Chondrocyte (in vitro differentiated cells): ENCODE measurements around the gene DGKA. TPM values are rescaled to one million over a fixed set of nuclear protein-coding genes. Genes with fewer than 3 reads are reported as not detected.
"Not testable (repeated sequence)": the region's sequence is repeated elsewhere in the genome, so short reads cannot be mapped to it uniquely, and the experiment has no call there.

ENCODE experiments used
- DNase-seq: peaks from one replicate; pipeline ENCODE4 v3.0.0; 2021; ENCODE audit warnings: mixed read lengths, low spot score
- H3K27ac Mint-ChIP-seq: one replicate; pipeline ENCODE4 v1.8.0; 2021; ENCODE audit warnings: mild to moderate bottlenecking, moderate library complexity, mixed read lengths; ENCODE audit not compliant: unreplicated experiment
- H3K27me3 Mint-ChIP-seq: 2 replicates; pipeline ENCODE4 v1.8.0; 2021; ENCODE audit warnings: low read depth, mixed read lengths
- H3K36me3 Mint-ChIP-seq: 2 replicates; pipeline ENCODE4 v1.8.0; 2021; ENCODE audit warnings: low read depth, mixed read lengths
- H3K4me1 Mint-ChIP-seq: 2 replicates; pipeline ENCODE4 v1.8.0; 2021; ENCODE audit warnings: low read depth, mild to moderate bottlenecking, mixed read lengths
- H3K4me3 Mint-ChIP-seq: one replicate; pipeline ENCODE4 v1.8.0; 2021; ENCODE audit warnings: mild to moderate bottlenecking, moderate library complexity, mixed read lengths; ENCODE audit not compliant: unreplicated experiment
- H3K9me3 Mint-ChIP-seq: 2 replicates; pipeline ENCODE4 v1.8.0; 2021; ENCODE audit warnings: low read depth, mixed read lengths
- total RNA-seq: library from RNA; stranded (reverse); gene quantifications from 3 replicates; pipeline ENCODE4 v1.2.1, GENCODE V29; 2021
- TF ChIP-seq, protein P1 (sequence below): fragments of 200-600 bp; sonication (generic); IDR thresholded peaks from 2 replicates; pipeline ENCODE4 v1.5.0; 2021; ENCODE audit warnings: antibody characterized with exemption, mild to moderate bottlenecking, moderate library complexity

Gene DGKA
- total RNA-seq, 1 donor from 2014 or later, result 66.4 TPM

DNA sequence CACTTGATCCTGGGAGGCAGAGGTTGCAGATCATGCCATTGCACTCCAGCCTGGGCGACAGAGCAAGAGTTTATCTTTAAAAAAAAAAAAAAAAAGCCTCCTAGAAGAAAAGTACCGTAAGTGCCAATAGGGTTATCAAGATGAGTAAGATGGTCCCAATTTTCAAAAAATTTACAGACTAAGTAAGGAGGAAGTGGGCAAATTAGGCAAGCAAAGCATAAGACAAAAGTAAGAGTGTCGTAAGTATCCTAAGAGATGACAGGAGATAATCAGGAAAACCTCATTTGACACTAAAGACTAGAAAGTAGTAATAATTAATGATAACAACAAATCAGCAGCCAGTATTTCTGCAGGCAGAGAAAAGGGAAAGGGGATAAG is 15.5 kb upstream of the DGKA start:
- no peaks in the 10 kb centered on the region for H3K27me3 Mint-ChIP-seq
- no peaks in the 10 kb centered on the region for H3K9me3 Mint-ChIP-seq
- peaks cover 11% of the 10 kb centered on the region for H3K4me1 Mint-ChIP-seq
- peaks cover 4% of the 10 kb centered on the region for H3K36me3 Mint-ChIP-seq
- DNase-seq, result no peak
- no peak overlapping the region for H3K27ac Mint-ChIP-seq
- TF ChIP-seq, protein P1, sequence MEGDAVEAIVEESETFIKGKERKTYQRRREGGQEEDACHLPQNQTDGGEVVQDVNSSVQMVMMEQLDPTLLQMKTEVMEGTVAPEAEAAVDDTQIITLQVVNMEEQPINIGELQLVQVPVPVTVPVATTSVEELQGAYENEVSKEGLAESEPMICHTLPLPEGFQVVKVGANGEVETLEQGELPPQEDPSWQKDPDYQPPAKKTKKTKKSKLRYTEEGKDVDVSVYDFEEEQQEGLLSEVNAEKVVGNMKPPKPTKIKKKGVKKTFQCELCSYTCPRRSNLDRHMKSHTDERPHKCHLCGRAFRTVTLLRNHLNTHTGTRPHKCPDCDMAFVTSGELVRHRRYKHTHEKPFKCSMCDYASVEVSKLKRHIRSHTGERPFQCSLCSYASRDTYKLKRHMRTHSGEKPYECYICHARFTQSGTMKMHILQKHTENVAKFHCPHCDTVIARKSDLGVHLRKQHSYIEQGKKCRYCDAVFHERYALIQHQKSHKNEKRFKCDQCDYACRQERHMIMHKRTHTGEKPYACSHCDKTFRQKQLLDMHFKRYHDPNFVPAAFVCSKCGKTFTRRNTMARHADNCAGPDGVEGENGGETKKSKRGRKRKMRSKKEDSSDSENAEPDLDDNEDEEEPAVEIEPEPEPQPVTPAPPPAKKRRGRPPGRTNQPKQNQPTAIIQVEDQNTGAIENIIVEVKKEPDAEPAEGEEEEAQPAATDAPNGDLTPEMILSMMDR, result no peak
- no peak overlapping the region for H3K4me3 Mint-ChIP-seq

DNA sequence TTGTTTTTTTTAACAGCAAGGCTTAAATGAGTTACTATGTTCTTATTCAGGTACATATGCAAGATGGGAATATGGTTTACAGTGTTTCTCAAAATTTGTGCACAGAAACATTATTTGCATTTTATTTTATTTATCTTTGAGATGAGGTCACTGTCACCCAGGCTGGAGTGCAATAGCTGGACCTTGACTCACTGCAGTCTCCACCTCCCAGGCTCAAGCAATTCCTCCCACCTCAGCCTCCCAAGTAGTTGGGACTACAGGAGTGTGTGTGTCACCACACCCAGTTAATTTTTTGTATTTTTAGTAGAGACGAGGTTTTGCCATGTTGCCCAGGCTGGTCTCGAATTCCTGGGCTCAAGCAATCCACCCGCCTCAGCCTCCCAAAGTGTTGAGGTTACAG is 11.9 kb upstream of the DGKA start:
- H3K27me3 Mint-ChIP-seq, H3K4me3 Mint-ChIP-seq, DNase-seq, H3K9me3 Mint-ChIP-seq, H3K36me3 Mint-ChIP-seq: not testable (repeated sequence)
- Mint-ChIP-seq H3K27ac (peak overlapping the region; percentile 54), H3K4me1 (peaks cover 15% of the 10 kb centered on the region)

DNA sequence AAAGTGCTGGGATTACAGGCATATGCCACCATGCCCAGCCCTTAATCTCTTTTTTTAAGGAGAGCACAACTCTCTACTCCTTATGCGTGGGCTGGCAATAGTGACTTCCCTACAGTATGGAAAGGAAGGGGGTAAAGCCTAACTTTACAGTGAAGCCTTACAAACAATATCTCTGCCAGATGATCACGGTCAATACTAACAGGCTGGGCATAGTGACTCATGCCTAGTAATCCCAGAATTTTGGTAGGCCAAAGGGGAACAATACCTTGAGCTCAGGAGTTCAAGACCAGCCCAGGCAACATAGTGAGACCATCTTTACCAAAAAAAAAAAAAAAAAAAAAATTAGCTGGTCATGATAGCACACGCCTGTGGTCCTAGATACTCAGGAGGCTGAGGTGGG is 8.8 kb upstream of the DGKA start:
- Mint-ChIP-seq H3K27ac (peak overlapping the region; percentile 27), H3K4me3 (no peak overlapping the region), H3K36me3 (peaks cover 4% of the 10 kb centered on the region), H3K27me3 (no peaks in the 10 kb centered on the region), H3K4me1 (peaks cover 28% of the 10 kb centered on the region), H3K9me3 (no peaks in the 10 kb centered on the region)
- TF ChIP-seq, protein P1, result no peak
- DNase-seq, result no peak

DNA sequence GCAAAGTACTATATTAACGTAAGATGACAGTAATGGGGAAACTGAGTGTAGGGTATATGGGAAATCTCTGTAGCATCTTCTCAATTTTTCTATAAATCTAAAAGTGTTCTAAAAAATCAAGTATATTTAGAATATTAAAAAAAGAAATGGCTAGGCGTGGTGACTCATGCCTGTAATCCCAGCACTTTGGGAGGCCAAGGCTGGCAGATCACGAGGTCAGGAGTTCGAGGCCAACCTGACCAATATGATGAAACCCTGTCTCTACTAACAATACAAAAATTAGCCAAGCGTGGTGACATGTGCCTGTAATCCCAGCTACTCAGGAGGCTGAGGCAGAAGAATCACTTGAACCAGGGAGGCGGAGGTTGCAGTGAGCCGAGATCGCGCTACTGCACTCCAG is 7.3 kb upstream of the DGKA start:
- H3K4me1 Mint-ChIP-seq, result peaks cover 33% of the 10 kb centered on the region
- H3K27ac Mint-ChIP-seq, H3K27me3 Mint-ChIP-seq, H3K4me3 Mint-ChIP-seq, H3K9me3 Mint-ChIP-seq, H3K36me3 Mint-ChIP-seq, DNase-seq: not testable (repeated sequence)

DNA sequence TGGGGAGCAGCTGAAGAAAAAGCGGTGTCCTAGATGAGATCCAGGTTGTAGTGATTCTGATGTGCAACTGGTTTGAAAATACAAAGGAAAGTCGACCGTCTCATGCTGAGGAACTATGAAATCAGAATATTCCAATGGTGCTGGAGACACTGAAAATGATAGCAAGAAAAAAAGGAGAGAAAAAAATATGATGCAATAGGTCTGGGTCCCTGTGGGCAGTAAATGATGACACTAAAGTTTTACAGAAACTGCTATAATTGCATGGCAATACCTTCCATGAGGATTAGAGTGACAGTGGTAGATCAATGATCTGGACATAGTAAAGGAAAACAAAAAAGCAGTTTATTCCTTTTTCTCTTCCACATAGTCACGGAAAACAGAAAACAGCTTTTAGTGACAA is 5.6 kb upstream of the DGKA start:
- H3K27me3 Mint-ChIP-seq, result no peaks in the 10 kb centered on the region
- TF ChIP-seq, protein P1, result no peak
- peaks cover 36% of the 10 kb centered on the region for H3K4me1 Mint-ChIP-seq
- peaks cover 4% of the 10 kb centered on the region for H3K36me3 Mint-ChIP-seq
- H3K4me3 Mint-ChIP-seq, result peak overlapping the region; percentile 90
- peak overlapping the region; percentile 45 for H3K27ac Mint-ChIP-seq
- no peaks in the 10 kb centered on the region for H3K9me3 Mint-ChIP-seq
- no peak for DNase-seq

DNA sequence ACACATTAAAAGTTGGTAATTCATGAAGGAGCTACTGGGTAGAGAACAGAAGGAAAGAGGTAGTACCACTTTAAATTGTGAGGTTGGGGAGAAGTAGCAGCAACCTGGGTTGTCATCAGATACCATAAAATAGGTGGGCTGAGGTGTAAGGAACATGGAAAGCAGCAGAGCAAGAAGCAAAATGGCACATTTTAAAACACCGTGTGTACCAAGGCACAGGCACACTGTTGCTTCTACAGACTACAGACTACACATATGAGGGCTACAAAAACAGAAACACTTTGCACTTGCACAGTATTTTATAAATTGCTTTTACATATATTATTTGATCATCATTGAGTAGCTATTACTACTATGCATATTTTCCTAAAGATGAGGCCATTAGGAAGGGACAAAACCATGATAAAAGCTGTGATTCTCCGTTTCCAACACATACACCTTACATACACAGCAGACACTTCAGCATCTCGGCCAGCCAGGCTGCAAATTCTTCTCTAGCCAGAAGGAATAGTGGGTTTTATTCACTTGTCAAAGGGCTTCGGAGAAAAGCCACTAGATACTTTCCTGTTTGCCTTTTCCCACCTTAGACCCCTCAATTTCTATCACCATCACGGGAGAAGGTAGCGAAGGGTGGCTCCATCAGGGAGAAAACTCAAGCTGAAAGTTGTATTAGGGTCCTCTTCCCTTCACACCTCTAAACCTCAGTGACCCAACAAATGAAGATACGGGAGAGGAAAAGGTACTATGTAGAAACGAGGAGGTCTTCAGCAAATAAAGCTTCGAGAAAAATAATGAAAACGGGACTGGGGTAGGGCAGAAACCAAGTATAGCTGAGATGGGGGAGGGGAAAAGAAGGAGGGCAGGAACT is 4.9 kb upstream of the DGKA start:
- peak overlapping the region; percentile 98 for H3K27ac Mint-ChIP-seq
- TF ChIP-seq, protein P1, result no peak
- peaks cover 4% of the 10 kb centered on the region for H3K36me3 Mint-ChIP-seq
- no peaks in the 10 kb centered on the region for H3K9me3 Mint-ChIP-seq
- no peak for DNase-seq
- no peaks in the 10 kb centered on the region for H3K27me3 Mint-ChIP-seq
- H3K4me1 Mint-ChIP-seq, result peaks cover 41% of the 10 kb centered on the region
- peak overlapping the region; percentile 90 for H3K4me3 Mint-ChIP-seq
